Spleen (tissue), 7 donors: ENCODE results near the gene PPP3R2.

Experiments used
- CTCF ChIP-seq, 11 experiments: fragments of 200-600 bp in 7 of 11; fragments of 450-650 bp in 4 of 11; sonication (generic) in 4 of 11; IDR thresholded peaks in 8 of 11; conservative IDR thresholded peaks in 3 of 11; 1 replicate in 7 of 11; 2 replicates in 4 of 11; pipeline versions ENCODE4 v1.4.0 to v1.8.0; 2016 to 2021; ENCODE audit warnings: antibody characterized with exemption in 11 of 11, inconsistent platforms in 4 of 11, mild to moderate bottlenecking in 1 of 11
- POLR2A ChIP-seq, 3 donors: fragments of 450-650 bp; IDR thresholded peaks; one replicate each; pipeline ENCODE4 v1.5.1; 2017; ENCODE audit warnings: antibody characterized with exemption in 3 of 3, mild to moderate bottlenecking in 1 of 3
- donor health status: DM: no; HTN: no; CAD: no; lungs with moderate emphysema.
- donor health status: DM: no; HTN: no; CAD: no.
- donor health status: DM: no; HTN: no; CAD: no.

GRCh38 chr9:101586651-101587050 lies 8.1 kb downstream of the PPP3R2 start:
- no peak for TF ChIP-seq CTCF (IDR thresholded peaks at IDR 0.05 in 8 of 11, conservative IDR thresholded peaks at IDR 0.05 in 3 of 11)
- no peak for TF ChIP-seq POLR2A (IDR thresholded peaks at IDR 0.05)
